Fibroblast of lung (primary cell): ENCODE data around the gene LRRC74A.

ENCODE experiments used
- EZH2 ChIP-seq: IDR thresholded peaks from 2 replicates; pipeline ENCODE4 v1.5.1; 2012; ENCODE audit warnings: low read length, control low read depth, mild to moderate bottlenecking; ENCODE audit errors: missing control alignments
- TF ChIP-seq, protein P1 (sequence below), 2 donors: IDR thresholded peaks in 1 of 2; conservative IDR thresholded peaks in 1 of 2; 1 replicate in 1 of 2; 2 replicates in 1 of 2; pipeline ENCODE4 v1.5.1; 2011 to 2012; ENCODE audit warnings: low read length in 2 of 2, control low read depth in 1 of 2, inconsistent platforms in 1 of 2, low read depth in 1 of 2, mild to moderate bottlenecking in 1 of 2

DNA sequence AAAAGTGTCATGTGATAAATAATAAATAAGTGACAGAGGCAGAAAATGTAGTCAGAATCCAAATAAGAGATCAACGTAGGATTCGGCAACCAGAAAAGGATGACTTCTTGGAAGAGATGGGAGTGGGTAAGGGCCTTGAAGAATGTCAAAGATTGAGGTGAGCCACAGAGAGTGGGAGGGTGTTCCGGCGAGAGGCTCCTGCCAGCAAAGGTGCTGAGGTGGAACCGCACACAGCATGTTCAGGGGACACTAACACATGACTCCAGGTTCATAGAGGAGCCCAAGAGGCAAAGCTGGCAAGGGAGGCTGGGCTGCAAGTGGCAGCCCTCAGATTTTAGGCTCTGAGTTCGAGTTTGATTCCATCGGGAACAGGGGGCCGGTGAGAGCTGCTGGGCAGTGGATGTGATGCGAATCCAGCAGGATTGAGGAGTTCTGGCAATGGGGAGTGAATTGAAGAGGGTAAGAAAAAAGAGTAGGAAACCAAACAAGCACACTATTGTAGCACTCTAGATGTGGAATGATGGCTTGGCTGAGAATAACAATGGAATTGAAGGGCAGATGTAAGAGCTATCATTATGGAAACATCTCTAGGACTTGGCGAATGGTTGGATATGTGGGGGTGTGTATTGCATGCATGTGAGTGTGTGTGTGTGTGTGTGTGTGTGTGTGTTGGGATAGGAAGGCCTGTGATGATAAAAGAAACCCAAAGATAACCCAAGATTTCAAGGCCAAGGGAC is 36.5 kb downstream of the LRRC74A start:
- TF ChIP-seq EZH2 = no peak
- TF ChIP-seq, protein P1, sequence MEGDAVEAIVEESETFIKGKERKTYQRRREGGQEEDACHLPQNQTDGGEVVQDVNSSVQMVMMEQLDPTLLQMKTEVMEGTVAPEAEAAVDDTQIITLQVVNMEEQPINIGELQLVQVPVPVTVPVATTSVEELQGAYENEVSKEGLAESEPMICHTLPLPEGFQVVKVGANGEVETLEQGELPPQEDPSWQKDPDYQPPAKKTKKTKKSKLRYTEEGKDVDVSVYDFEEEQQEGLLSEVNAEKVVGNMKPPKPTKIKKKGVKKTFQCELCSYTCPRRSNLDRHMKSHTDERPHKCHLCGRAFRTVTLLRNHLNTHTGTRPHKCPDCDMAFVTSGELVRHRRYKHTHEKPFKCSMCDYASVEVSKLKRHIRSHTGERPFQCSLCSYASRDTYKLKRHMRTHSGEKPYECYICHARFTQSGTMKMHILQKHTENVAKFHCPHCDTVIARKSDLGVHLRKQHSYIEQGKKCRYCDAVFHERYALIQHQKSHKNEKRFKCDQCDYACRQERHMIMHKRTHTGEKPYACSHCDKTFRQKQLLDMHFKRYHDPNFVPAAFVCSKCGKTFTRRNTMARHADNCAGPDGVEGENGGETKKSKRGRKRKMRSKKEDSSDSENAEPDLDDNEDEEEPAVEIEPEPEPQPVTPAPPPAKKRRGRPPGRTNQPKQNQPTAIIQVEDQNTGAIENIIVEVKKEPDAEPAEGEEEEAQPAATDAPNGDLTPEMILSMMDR (conservative IDR thresholded peaks at IDR 0.05 in 1 of 2, IDR thresholded peaks at IDR 0.05 in 1 of 2; ENCODE audit: low read depth in 1 of 2, low read length in 2 of 2) = no peak
